Activated CD8-positive, alpha-beta memory T cell treated with anti-CD3 and anti-CD28 coated beads, Interleukin-2, amount 50 U/mL, for 4 hours (primary cell): Measurements from ENCODE around the gene GSC.
"Not testable (repeated sequence)": the region's sequence is repeated elsewhere in the genome, so short reads cannot be mapped to it uniquely, and the experiment has no call there.

Source experiments
- DNase-seq: peaks from one replicate; pipeline ENCODE4 v3.0.0-alpha.2; 2020

The GSC gene

DNA sequence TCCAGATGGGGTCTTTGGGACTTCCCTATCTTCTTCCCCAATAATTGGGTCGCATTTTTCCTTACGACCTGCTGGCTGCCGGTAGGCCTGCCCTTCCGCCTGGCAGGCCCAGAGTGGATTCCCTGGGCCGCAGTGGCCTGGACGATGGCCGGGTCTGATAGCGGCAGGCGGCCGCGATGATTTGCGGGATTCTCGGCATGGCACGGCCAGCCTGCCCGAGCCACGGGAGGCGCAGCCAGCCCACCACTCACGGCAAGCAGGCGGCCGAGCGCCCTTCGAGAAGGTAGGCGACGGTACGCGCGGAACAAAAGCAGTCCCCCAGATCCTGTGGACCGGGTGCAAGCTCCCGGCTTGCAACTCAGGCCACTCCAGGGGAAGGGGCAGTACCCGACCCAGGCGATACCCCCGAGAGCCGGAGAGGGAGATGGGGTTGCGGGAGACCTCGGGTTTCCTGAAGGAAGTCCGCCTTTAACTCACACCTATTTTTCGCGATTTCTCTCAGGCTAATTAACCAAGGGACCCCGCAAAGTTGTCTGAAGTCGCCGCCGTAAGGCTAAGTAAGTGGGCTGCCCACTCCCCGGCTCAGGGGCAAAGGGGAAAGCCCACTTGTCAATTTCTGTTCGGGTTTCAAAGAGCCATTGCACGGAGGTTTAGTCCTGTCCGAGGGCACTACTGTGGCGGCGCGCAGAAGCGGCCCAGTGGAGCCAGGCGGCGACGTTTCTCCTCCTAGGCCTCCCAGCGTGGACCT, 1.4 kb upstream of the GSC start:
- no peak for DNase-seq

DNA sequence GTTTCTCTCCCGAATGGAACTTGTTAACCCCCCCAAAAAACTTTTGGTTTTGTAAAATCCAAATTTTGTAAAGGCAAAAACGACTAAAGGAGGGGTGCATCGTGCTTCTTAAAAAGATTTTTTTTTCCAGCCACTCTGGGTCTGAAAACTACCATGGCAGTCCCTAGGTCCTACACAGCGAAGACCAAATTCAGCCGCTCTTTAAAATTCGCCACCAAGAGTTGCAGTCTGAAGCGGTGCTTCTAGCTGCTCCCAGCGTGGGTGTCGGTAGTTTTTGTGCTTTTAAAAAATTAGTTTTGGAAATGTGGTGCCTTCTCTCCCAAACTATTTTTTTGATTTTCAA, 873 bp upstream of the GSC start:
- no peak for DNase-seq

DNA sequence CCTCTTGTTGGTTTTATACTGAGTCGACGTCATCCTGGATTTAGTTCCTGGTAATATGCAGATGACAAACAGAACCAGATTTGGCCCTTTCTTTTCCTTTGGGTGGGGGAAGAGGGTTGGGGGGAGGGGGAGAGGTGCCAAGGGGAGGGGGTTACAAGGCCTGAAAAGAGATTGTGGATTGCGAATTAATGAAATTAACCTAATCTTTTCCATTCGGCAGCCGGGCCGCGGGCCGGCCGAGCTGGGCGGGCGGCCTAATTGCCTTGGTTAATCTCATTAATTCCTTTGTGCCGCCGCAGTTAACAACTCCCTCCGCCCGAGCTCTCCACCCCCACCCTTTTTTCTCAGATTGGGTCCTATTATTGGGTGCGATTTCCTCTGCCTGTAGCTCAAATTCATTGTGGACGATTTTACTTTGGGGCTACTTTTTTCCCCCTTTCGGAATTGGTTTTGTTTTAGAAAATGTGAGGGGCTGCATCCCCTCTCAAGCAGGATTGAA, 387 bp upstream of the GSC start:
- no peak for DNase-seq

DNA sequence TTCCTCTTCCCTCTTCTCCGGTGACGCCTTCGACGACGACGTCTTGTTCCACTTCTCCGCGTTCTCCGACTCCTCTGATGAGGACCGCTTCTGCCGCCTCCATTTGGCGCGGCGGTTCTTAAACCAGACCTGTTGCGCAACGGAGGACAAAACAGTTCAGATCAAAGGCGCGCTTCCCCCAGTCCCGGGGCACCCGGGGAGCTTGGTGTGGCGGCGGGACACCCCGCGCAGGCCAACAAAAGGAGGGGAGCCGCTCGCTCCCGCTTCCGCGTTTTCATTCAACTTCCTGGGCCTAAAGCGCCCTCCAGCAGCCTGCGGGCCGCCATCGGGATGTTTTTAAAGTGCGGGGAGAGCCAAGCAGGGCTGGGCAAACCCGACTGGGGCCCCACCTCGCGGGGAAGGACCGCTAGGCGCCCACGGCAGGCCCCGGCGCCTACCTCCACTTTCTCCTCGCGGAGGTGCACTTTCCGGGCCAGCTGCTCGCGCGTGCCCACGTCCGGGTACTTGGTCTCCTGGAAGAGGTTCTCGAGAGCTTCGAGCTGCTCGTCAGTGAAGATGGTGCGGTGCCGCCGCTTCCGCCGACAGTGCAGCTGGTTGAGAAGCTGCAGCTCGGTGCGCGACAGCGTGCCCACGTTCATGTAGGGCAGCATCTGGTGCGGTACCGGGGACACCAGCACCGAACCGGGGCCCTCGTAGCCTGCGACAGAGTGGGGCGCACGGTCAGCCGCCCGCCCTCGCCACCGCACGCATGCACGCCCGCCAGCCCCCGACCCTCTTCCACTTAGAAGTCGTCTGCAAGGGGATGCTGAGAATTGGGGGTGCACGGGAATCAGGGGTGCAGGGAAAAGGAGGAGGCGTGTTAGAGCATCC, 1.2 kb downstream of the GSC start:
- DNase-seq = no peak

DNA sequence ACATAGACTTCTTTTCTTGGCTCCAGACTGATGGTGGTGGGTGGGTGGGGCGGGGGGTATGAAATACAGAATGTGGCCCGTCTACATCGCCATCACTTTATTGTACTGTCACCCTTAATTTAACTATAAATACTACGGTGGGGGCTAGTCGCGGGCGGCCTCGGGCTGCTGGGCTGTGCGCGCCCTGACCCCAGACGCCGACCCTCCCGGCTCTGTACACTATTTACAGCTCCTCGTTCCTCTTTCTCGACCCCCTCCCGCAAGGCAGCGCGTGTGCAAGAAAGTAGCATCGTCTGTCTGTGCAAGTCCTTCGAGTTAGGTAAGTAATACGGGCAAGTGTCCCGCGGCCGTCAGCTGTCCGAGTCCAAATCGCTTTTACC, 1.8 kb downstream of the GSC start:
- DNase-seq = no peak

DNA sequence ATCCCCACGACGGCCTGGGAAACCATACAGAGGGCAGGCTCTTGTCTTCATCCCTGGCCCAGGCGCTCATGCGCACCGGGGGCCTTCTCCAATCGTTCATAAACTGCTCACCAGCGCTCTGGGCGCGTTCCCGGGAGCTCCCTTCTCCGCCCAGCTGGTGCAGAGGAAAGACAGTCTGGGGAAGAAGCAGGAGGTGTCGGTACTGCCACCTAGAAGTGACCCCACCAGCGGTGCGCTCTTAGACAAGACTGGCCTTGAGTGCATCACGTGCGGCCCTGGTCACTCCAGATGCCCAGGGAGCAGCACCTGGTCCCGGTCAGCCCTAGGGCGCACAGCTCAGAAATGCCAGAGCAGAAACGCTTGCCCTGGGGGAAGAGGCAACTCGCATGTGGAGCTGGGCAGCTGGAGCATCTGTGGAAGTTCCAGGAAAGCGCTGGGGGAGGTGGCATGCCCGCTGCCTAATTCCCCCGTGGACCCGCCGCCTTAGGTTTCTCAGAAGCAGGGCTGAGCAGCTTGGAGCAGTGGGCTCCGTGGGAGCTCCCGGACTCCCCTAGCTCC, 2.5 kb downstream of the GSC start:
- no peak for DNase-seq

DNA sequence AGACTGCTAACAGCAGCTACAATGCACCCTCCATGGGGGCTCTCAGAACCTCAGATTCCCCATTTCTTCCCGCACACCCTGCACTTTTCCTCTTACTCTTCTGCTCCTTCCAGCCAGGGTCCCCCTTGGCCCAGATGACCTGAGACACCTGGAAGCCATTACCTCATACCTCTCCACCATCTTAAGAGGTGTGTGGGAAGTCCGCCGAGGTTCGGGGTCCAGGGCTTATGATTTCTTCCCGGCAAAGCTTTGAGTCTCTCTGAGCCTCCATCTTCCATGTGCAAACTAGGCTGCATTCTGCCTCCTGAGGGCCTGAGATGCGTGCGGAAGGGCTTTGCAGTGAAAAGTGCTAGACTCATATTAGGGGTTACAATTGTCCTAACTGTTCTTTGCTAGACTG, 5.3 kb downstream of the GSC start:
- no peak for DNase-seq

DNA sequence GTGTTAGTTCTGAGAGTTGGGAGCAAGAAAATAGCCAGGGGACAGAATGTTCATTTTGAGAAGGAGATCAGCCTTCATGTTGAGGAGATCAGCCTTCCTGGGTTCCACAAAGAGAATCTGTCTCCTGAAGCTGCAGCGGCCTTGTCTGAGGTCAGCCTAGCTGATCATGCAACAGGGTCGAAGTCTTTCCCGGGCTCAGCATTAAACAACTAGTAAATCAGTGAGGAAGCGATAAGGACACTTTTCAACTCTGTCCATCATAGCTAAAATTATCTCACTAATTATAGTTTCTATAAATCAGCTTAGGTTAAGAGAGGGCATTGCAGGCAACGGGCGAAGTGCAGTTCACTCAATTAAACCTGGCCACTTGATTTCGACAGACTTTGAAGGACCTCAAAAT, 7.5 kb downstream of the GSC start:
- DNase-seq = no peak

DNA sequence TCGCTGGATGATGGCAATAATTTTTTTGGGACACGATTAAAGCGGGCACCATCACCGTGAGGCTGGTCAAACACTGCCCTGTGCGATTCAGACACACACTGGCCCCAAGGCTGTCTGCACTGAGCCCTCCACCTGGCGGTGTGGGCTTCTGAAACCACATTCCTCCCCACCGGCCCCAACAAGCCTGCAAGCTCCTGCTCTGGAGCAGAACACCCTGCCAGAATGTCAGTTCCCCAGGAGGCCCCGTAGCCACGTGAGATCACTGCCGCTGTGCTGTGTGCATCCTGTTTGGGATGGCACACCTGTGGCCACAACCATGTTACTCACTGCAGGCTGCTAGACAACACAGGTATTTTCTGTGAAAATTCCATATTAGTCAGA, 7.9 kb downstream of the GSC start:
- DNase-seq = no peak

DNA sequence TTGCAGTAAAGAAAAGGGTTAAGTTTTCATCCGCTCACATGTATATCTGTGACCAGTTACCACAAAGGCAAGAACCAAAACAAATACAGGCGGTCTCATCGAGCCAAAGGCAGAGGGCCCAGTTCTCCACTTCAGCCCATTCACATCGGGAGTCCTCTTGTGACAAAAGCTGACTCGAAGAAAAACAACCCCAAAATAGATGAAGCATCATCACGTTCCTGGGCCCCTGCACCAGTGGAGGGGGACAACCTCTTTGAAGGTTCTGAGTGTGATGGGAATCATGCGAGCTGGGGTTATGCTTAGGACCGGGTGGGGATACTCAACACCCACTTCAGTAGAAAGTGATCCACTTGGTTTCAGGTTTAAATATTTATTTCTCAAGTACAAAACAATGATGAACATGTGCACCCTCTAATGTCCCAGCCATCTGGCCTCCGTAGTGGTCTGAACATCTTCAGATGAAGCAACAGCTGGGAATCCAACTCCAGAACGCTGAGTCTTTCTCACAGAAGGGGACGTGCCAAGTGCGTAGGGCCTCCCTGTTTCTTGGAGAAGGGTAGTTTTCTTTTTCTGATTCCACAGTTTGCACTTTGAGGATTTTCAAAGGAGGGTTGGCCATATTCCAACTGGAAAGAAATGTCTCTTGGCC, 8.4 kb downstream of the GSC start:
- DNase-seq = no peak

DNA sequence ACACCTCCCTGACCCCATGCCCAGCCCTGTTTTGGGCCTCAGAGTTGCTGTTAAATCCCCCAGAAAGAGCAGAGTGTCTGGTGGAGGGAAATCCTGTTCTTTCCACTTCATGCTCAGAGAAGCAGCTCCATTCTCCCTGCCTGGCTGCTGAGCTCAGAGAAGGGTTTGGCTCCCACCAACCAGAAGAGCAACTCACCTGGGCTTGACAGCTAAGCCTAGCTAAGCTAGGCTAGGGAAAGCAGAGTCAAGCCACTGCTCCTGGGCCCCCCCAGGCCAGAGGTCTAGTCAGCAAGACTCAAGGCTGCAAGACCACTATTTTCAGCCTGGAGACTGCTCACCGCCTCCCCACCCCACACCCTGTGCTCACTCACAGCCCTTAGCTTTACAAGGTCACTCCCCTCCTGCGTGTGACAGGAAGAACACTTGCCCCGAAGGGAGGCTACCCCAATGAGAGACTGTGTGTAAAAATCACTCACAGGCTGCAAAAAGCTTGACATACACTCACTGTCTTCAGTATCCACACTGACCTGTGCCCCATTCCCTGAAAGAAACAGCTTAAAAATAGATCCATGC, 13.5 kb downstream of the GSC start:
- DNase-seq = no peak

DNA sequence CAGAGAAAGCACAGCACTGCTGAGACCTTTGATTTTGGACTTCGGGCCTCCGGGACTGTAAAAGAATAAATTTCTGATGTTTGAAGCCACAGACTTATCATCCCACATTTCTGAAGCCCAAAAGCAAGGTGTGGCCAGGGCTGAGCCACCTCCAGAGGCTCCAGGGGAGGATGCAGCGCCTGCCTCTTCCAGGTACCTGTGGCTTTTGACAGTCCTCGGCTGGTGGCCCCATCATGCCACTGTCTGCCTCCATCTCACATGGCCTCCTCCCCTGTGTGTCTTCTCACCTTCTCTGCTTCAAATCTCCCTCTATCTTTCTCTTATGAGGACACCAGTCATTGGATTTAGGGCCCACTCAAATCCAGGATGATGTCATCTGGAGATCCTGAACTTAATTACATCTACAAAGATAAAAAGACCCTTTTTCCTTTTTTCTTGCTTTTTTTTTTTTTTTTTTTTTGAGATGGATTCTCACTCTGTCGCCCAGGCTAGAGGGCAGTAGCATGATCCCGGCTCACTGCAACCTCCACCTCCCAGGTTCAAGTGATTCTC, 15.4 kb downstream of the GSC start:
- no peak for DNase-seq

DNA sequence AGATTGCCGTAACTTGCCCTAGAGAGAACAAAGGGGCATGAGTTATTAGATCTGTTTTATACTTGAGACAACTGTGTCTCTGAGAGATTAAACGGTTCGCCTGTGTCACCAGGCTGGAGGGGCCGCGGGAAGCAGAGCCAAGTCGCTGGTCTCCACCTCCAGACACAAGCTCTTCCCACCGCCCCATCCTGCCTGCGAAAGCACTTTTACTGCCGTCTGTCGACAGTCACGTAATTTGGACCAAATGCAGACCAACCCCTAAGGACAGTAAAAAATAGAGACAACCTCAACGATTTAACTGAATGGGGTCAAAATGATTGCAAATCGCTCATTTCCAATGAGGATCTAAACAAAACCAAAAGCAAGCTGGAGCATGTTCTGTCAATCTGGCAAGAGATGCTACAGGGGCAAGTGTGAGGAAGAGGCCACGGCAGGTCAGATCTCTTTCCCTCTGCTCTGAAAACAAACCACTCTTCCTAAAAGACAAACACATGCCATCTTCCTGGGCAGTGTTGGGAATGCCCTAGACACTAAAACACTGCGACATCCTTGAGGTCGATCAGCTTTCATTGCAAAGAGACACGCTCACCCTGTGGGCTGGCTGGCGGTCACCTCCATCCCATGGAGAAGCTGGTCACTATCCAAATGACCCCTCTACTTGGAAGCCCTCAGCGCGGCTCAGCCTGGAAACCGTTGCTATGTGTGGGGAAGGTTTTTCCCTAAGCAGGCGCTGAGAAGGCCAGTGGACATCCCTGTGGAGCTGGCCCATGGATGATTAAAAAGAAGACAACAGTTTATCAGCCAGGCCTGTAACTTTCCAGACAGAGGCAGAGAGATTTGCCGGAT, 17.1 kb downstream of the GSC start:
- DNase-seq = no peak

DNA sequence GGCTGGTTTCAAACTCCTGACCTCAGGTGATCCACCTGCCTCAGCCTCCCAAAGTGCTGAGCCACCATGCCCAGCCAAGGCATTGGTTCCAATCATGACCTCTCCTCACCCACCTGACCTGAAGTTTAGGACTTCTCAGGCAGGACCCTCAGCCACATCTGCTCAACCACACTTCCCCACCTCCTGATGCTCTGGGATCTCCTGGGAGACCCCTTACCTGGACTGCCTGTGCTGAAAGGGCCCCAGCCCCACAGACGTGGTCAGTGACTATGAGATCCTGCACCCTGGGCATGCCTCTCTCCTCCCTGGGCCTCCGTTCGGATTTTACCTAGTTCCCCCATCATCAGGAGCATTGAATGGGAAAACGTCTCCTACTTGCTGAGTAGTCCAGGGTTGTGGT, 18.0 kb downstream of the GSC start:
- no peak for DNase-seq

DNA sequence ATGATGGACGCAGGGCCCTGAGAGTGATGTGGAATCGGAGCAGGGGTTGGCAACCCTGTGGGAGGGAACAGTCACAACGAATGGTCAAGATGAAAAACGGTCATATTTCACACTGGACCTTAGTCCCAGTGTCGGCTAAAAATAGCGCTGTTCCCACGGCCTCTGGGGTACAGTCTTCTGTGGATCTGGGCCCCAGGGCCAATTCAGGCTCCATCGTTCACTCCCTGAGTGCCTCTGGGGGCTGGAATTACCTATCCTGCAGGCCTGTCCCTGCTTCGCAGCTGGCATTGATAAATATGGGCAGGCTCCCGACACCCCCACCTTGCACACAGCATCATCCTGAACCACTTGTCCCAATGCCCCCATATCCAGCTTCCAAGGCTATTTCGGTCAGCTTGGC, 18.6 kb downstream of the GSC start:
- DNase-seq = no peak

DNA sequence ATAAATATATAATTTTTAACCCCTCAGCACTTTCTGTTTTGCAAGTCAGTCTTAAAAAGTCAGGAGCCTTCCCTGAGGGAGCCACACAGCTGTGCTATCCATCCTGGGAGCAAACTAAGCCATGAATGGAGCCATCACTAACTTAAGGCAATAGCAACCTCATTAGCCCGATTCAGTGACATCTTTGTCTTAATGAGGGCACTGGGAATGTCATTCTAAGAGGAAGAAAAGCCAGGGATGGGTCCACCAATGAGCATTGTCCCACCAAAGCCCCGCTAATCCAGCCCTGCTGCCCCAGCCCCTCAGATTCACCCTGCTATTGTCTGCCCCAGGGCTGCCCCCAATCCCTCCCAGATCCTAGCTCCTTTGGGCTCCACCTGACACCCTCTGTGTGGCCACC, 19.5 kb downstream of the GSC start:
- no peak for DNase-seq

DNA sequence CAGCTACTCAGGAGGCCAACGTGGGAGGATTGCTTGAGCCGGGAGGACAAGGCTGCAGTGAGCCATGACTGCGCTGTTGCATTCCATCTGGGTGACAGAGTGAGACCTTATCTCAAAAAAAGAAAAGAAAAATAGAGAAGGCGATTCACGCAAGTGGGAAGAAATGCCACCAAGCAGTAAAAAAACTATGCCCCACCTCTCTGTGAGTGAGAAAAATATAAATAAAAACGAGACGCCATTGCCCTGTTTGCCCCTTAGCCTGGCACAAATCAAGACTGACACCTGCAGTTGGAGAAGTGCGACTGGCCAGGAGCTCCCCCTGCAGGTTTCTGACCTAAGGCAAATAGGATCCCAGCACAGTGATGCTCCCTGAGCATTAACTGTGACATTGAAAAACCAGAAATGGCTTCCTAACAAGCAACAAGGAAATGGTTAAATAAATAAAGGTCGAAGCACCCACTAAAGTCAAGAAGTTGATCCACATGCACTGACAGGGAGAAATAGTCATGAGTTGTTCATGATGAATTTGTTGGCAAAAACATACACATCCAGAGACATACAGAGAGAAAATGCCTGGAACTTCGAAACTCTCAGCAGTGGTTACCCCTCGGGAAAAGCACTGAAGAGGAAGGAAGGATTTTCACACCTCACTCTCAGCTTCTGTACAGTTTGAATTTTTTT, 21.1 kb downstream of the GSC start:
- no peak for DNase-seq

DNA sequence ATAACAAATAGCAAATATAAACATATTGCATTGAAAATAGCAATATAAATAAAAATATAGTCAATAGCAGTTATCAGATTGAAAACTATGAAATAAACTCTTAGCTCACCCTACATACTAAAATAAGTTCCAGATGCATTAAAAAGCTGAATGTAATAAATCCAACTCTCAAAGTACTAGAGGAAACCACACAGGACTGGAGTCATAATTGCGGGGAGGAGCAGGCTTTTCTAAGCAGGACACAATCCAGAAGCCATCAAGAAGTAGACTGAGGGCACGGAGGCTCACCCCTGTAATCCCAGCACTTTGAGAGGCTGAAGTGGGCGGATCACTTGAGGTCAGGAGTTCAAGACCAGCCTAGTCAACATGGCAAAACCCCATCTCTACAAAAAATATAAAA, 22.2 kb downstream of the GSC start:
- no peak for DNase-seq

DNA sequence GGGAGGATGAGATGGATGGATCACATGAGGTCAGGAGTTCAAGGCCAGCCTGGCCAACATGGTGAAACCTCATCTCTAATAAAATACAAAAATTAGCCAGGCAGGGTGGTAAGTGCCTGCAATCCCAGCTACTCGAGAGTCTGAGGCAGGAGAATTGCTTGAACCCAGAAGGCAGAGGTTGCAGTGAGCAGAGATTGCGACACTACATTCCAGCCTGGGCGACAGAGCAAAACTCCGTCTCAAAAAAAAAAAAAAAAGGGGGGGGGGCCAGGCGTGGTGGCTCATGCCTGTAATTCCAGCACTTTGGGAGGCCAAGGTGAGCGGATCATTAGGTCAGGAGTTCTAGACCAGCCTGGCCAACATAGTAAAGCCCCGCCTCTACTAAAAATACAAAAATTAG, 22.8 kb downstream of the GSC start:
- DNase-seq = not testable (repeated sequence)

DNA sequence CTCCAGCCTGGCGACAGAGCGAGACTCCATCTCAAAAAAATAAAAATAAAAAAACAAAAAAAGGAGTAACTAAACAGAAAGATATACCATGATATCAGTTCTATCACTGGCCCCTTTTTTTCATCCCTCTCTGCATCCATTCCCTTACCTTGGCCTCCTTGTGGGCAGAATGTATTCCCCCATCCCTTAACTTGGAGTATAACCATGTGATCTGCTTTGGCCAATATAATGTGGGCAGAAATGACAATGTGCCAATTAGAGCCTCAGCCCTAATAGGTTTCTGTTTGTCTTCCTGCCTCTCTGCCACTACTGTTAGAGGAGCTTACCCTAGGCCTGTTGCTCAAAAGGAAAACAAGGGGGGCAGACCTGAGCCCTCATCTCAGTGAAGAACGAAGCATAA, 23.8 kb downstream of the GSC start:
- DNase-seq = no peak

DNA sequence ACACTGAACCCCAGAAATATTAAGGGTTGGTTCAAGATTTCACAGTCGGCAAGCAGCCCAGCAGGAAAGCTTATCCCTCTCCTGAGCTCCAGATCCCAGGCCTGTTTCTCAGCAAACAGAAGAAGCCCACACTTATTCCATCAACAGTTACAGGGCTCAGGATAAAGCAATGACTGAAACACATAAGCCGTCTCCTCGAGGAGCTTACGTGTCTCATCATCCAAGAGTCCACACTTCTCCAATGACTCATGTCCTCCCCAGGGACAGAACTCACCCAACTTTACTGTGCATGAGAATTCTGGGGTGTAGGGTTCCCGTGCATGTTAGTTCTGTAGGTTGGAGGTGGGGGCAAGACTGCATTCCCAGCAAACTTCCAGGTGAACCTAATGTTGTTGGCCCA, 31.2 kb downstream of the GSC start:
- DNase-seq = no peak
